ENCODE data around the gene VENTX. TPM values are rescaled to one million over a fixed set of nuclear protein-coding genes. Genes with fewer than 3 reads are reported as not detected.

Gene VENTX
- total RNA-seq, 1 donor from 2014 or later, result 1.2 TPM

- DNase-seq (ENCODE audit: low spot score, unreplicated experiment), result no peak
- peaks cover 27% of the 10 kb centered on the region for H3K36me3 Mint-ChIP-seq (ENCODE audit: insufficient read depth)
- H3K27ac Mint-ChIP-seq, result no peak overlapping the region
- no peaks in the 10 kb centered on the region for H3K27me3 Mint-ChIP-seq
- no peak for TF ChIP-seq CTCF (IDR thresholded peaks at IDR 0.05; ENCODE audit: unreplicated experiment)
- H3K4me1 Mint-ChIP-seq (ENCODE audit: low read depth), result peaks cover 6% of the 10 kb centered on the region
- no peaks in the 10 kb centered on the region for H3K9me3 Mint-ChIP-seq (ENCODE audit: low read depth)
- H3K4me3 Mint-ChIP-seq (ENCODE audit: low read depth), result no peak overlapping the region
Measured at GRCh38 chr10:133283931-133284330, 46.3 kb downstream of the VENTX start.

- Mint-ChIP-seq H3K4me1 (ENCODE audit: low read depth) (peaks cover 3% of the 10 kb centered on the region), H3K36me3 (ENCODE audit: insufficient read depth) (peaks cover 31% of the 10 kb centered on the region), H3K27me3 (no peaks in the 10 kb centered on the region), H3K4me3 (ENCODE audit: low read depth) (no peak overlapping the region), H3K27ac (no peak overlapping the region), H3K9me3 (ENCODE audit: low read depth) (no peaks in the 10 kb centered on the region)
- TF ChIP-seq CTCF (IDR thresholded peaks at IDR 0.05; ENCODE audit: unreplicated experiment), result no peak
- no peak for DNase-seq (ENCODE audit: low spot score, unreplicated experiment)
Measured at GRCh38 chr10:133285217-133285616, 47.6 kb downstream of the VENTX start.

GRCh38 chr10:133286366-133286765, 48.7 kb downstream of the VENTX start:
- Mint-ChIP-seq H3K4me1 (ENCODE audit: low read depth) (peaks cover 3% of the 10 kb centered on the region), H3K27me3 (no peaks in the 10 kb centered on the region), H3K36me3 (ENCODE audit: insufficient read depth) (peaks cover 36% of the 10 kb centered on the region), H3K27ac (no peak overlapping the region), H3K4me3 (ENCODE audit: low read depth) (no peak overlapping the region), H3K9me3 (ENCODE audit: low read depth) (no peaks in the 10 kb centered on the region)
- DNase-seq (ENCODE audit: low spot score, unreplicated experiment), result no peak
- no peak for TF ChIP-seq CTCF (IDR thresholded peaks at IDR 0.05; ENCODE audit: unreplicated experiment)

- Mint-ChIP-seq H3K9me3 (ENCODE audit: low read depth) (no peaks in the 10 kb centered on the region), H3K4me3 (ENCODE audit: low read depth) (no peak overlapping the region), H3K36me3 (ENCODE audit: insufficient read depth) (peaks cover 36% of the 10 kb centered on the region), H3K27me3 (no peaks in the 10 kb centered on the region), H3K4me1 (ENCODE audit: low read depth) (peaks cover 3% of the 10 kb centered on the region), H3K27ac (no peak overlapping the region)
- no peak for TF ChIP-seq CTCF (IDR thresholded peaks at IDR 0.05; ENCODE audit: unreplicated experiment)
- no peak for DNase-seq (ENCODE audit: low spot score, unreplicated experiment)
Measured at GRCh38 chr10:133287832-133288500, 50.3 kb downstream of the VENTX start.

GRCh38 chr10:133289761-133290160, 52.1 kb downstream of the VENTX start:
- Mint-ChIP-seq H3K4me1 (ENCODE audit: low read depth) (peaks cover 3% of the 10 kb centered on the region), H3K9me3 (ENCODE audit: low read depth) (no peaks in the 10 kb centered on the region), H3K4me3 (ENCODE audit: low read depth) (no peak overlapping the region), H3K36me3 (ENCODE audit: insufficient read depth) (peaks cover 34% of the 10 kb centered on the region), H3K27me3 (no peaks in the 10 kb centered on the region), H3K27ac (peak overlapping the region; percentile 49)
- no peak for DNase-seq (ENCODE audit: low spot score, unreplicated experiment)
- no peak for TF ChIP-seq CTCF (IDR thresholded peaks at IDR 0.05; ENCODE audit: unreplicated experiment)

Small RNA genes within 50 kb of the gene (microRNA-seq; reads per million reads assigned to microRNA genes)
- gene MIR202 (ENCODE audit: borderline number of aligned reads, unreplicated experiment), result not detected

Other genes with a start within 250 kb of the VENTX start
- gene ADGRA1, start 149.9 kb upstream of the VENTX start, total RNA-seq, result 1.1 and 1.2 TPM in 2 replicates
- 11.0 and 14.2 TPM in 2 replicates for gene KNDC1, start 77.6 kb upstream of the VENTX start, total RNA-seq
- gene UTF1, start 7.6 kb upstream of the VENTX start, total RNA-seq, result not detected in 2 replicates
- 13.7 and 16.3 TPM in 2 replicates for gene ADAM8, start 39.0 kb downstream of the VENTX start, total RNA-seq
- gene TUBGCP2, start 71.0 kb downstream of the VENTX start, total RNA-seq, result 63.2 and 77.0 TPM in 2 replicates
- gene ZNF511, start 71.1 kb downstream of the VENTX start, total RNA-seq, result 54.2 and 56.8 TPM in 2 replicates
- 2.3 and 2.5 TPM in 2 replicates for gene CALY, start 99.0 kb downstream of the VENTX start, total RNA-seq
- gene PRAP1, start 109.5 kb downstream of the VENTX start, total RNA-seq, result 0.62 TPM in 1 of 2 replicates, not detected in the other
- gene FUOM, start 120.2 kb downstream of the VENTX start, total RNA-seq, result 14.7 and 16.2 TPM in 2 replicates
- gene ECHS1, start 135.5 kb downstream of the VENTX start, total RNA-seq, result 89.7 and 91.4 TPM in 2 replicates
- gene PAOX, start 141.4 kb downstream of the VENTX start, total RNA-seq, result 11.9 and 14.1 TPM in 2 replicates
- gene MTG1, start 156.3 kb downstream of the VENTX start, total RNA-seq, result 137 and 139 TPM in 2 replicates
- 0.12 TPM in 1 of 2 replicates, not detected in the other for gene SPRN, start 186.8 kb downstream of the VENTX start, total RNA-seq
- gene SCART1, start 216.1 kb downstream of the VENTX start, total RNA-seq, result 1.7 and 3.0 TPM in 2 replicates